ENCODE results near the gene VSTM4. TPM values are rescaled to one million over a fixed set of nuclear protein-coding genes. Genes with fewer than 3 reads are reported as not detected.

Gene VSTM4
- total and polyA plus RNA-seq, 2 experiments from 2014 or later, result 0.21 to 0.66 TPM

GRCh38 chr10:49044293-49045193 is 70.8 kb downstream of the VSTM4 start:
- no peaks in the 10 kb centered on the region for H3F3A ChIP-seq (replicated peaks; ENCODE audit: low read depth)
- no peaks in the 10 kb centered on the region for H3K9me2 ChIP-seq (ENCODE audit: insufficient read depth)
- H3K27ac ChIP-seq (ENCODE audit: low read depth), result no peak overlapping the region
- Mint-ChIP-seq H3K36me3 (ENCODE audit: low read depth) (no peaks in the 10 kb centered on the region), H3K27me3 (ENCODE audit: insufficient read depth, low read depth, poor library complexity) (peaks cover 6% of the 10 kb centered on the region), H3K27ac (no peak overlapping the region), H3K4me3 (no peak overlapping the region), H3K9me3 (no peaks in the 10 kb centered on the region), H3K4me1 (peaks cover 3% of the 10 kb centered on the region; the same call in 2 of the 3 replicates)
- ATAC-seq (no peak), DNase-seq (ENCODE audit: low spot score) (no peak)
- no peaks in the 10 kb centered on the region for H3K27me3 ChIP-seq (ENCODE audit: insufficient read depth)
- H4K20me1 ChIP-seq (replicated peaks; ENCODE audit: insufficient read depth), result no peaks in the 10 kb centered on the region
- no peak overlapping the region for H2AFZ ChIP-seq
- TF ChIP-seq CTCF (conservative IDR thresholded peaks at IDR 0.05; ENCODE audit: low read depth in 2 of 2) (no peak), EZH2phosphoT487 (IDR thresholded peaks at IDR 0.05; ENCODE audit: unreplicated experiment) (no peak), CREB1 (CRISPR knock-in tag; IDR thresholded peaks at IDR 0.05; ENCODE audit: low read depth) (no peak), STAT1 (IDR thresholded peaks at IDR 0.05; ENCODE audit: unreplicated experiment) (no peak), EZH2 (IDR thresholded peaks at IDR 0.05; ENCODE audit: low read depth, unreplicated experiment) (no peak), NANOG (IDR thresholded peaks at IDR 0.05; ENCODE audit: borderline replicate concordance) (no peak), ZNF462 (CRISPR knock-in tag; IDR thresholded peaks at IDR 0.05) (no peak), ZNF331 (CRISPR knock-in tag; IDR thresholded peaks at IDR 0.05; ENCODE audit: low read depth) (no peak), ZNF114 (CRISPR knock-in tag; IDR thresholded peaks at IDR 0.05) (no peak)
- H3K4me1 ChIP-seq (ENCODE audit: insufficient read depth), result no peaks in the 10 kb centered on the region; the same call in 1 of the 2 replicates
- H3K4me3 ChIP-seq, result no peak overlapping the region
- no peaks in the 10 kb centered on the region for H3K79me2 ChIP-seq (replicated peaks; ENCODE audit: insufficient read depth)
- no peaks in the 10 kb centered on the region for H3K36me3 ChIP-seq (ENCODE audit: insufficient read depth)
- H3K4me2 ChIP-seq, result no peak overlapping the region

Measured in GM23338 (cell line).